Liver (tissue), 9 donors: ENCODE results near the gene JAKMIP2. TPM values are rescaled to one million over a fixed set of nuclear protein-coding genes. Genes with fewer than 3 reads are reported as not detected.
A peak's percentile ranks its signal among the peaks of the same experiment; 100 is the strongest.
"Not testable (repeated sequence)": the region's sequence is repeated elsewhere in the genome, so short reads cannot be mapped to it uniquely, and the experiment has no call there.

Source experiments
- DNase-seq: peaks from one replicate; pipeline ENCODE4 v3.0.0-alpha.2; 2017; ENCODE audit warnings: low spot score
- H3K27ac ChIP-seq, 2 donors: one replicate each; pipeline ENCODE4 v1.7.0; 2013; ENCODE audit warnings: inconsistent platforms in 2 of 2, low read length in 2 of 2, control low read depth in 1 of 2, low read depth in 1 of 2, mild to moderate bottlenecking in 1 of 2
- H3K27me3 ChIP-seq, 4 donors: one replicate each; pipeline versions ENCODE4 v1.6.1 to v1.7.0; 2013; ENCODE audit warnings: low read length in 3 of 4, inconsistent platforms in 1 of 4, mild to moderate bottlenecking in 1 of 4, moderate library complexity in 1 of 4; ENCODE audit not compliant: control insufficient read depth in 4 of 4, insufficient read depth in 4 of 4
- H3K36me3 ChIP-seq, 4 donors: one replicate each; pipeline versions ENCODE4 v1.6.1 to v1.7.0; 2013; ENCODE audit warnings: low read length in 3 of 4, mild to moderate bottlenecking in 3 of 4, low read depth in 1 of 4, moderate library complexity in 1 of 4; ENCODE audit not compliant: control insufficient read depth in 4 of 4, insufficient read depth in 3 of 4
- H3K4me1 ChIP-seq, 4 donors: one replicate each; pipeline versions ENCODE4 v1.6.1 to v1.7.0; 2013; ENCODE audit warnings: low read length in 3 of 4, mild to moderate bottlenecking in 3 of 4, moderate library complexity in 1 of 4; ENCODE audit not compliant: control insufficient read depth in 4 of 4, insufficient read depth in 4 of 4
- H3K4me3 ChIP-seq, 3 donors: one replicate each; pipeline versions ENCODE4 v1.6.1 to v1.7.0; 2013; ENCODE audit warnings: low read length in 3 of 3, control low read depth in 1 of 3, low read depth in 1 of 3, mild to moderate bottlenecking in 1 of 3
- H3K9ac ChIP-seq, 2 donors: one replicate each; pipeline ENCODE4 v1.7.0; 2013; ENCODE audit warnings: low read length in 2 of 2, mild to moderate bottlenecking in 2 of 2, moderate library complexity in 2 of 2, control low read depth in 1 of 2, low read depth in 1 of 2
- H3K9me3 ChIP-seq, 4 donors: one replicate each; pipeline versions ENCODE4 v1.6.1 to v1.7.0; 2013; ENCODE audit warnings: low read length in 3 of 4; ENCODE audit not compliant: control insufficient read depth in 4 of 4
- ATF3 ChIP-seq: IDR thresholded peaks from 2 replicates; pipeline ENCODE4 v1.6.1; 2016; ENCODE audit warnings: antibody characterized with exemption
- CTCF ChIP-seq: fragments of 150-350 bp; IDR thresholded peaks from 2 replicates; pipeline ENCODE4 v1.5.1; 2017; ENCODE audit warnings: improper control_type of control experiment, low read depth, low read length; ENCODE audit not compliant: missing input control
- EGR1 ChIP-seq, 2 donors: IDR thresholded peaks; 2 replicates each; pipeline ENCODE4 v1.6.1; 2016 to 2018; ENCODE audit warnings: antibody characterized with exemption in 2 of 2, low read depth in 2 of 2
- FOXA1 ChIP-seq: IDR thresholded peaks from 2 replicates; pipeline ENCODE4 v1.6.1; 2016; ENCODE audit warnings: antibody characterized with exemption
- FOXA2 ChIP-seq: IDR thresholded peaks from 2 replicates; pipeline ENCODE4 v1.6.1; 2016; ENCODE audit warnings: antibody characterized with exemption
- GABPA ChIP-seq, 2 donors: IDR thresholded peaks in 1 of 2; conservative IDR thresholded peaks in 1 of 2; 2 replicates each; pipeline ENCODE4 v1.6.1; 2016; ENCODE audit warnings: antibody characterized with exemption in 2 of 2, mild to moderate bottlenecking in 1 of 2, moderate library complexity in 1 of 2
- HNF4A ChIP-seq, 2 donors: conservative IDR thresholded peaks; 2 replicates each; pipeline ENCODE4 v1.6.1; 2016; ENCODE audit warnings: antibody characterized with exemption in 2 of 2, mild to moderate bottlenecking in 2 of 2
- HNF4G ChIP-seq: IDR thresholded peaks from 2 replicates; pipeline ENCODE4 v1.6.1; 2016; ENCODE audit warnings: antibody characterized with exemption
- JUND ChIP-seq, 2 donors: IDR thresholded peaks; 2 replicates each; pipeline ENCODE4 v1.6.1; 2016; ENCODE audit warnings: antibody characterized with exemption in 2 of 2
- MAX ChIP-seq: IDR thresholded peaks from 2 replicates; pipeline ENCODE4 v1.6.1; 2016; ENCODE audit warnings: antibody characterized with exemption
- NR2F2 ChIP-seq: IDR thresholded peaks from 2 replicates; pipeline ENCODE4 v1.6.1; 2016; ENCODE audit warnings: antibody characterized with exemption
- RAD21 ChIP-seq, 2 donors: IDR thresholded peaks; 2 replicates each; pipeline ENCODE4 v1.6.1; 2016; ENCODE audit warnings: antibody characterized with exemption in 2 of 2, mild to moderate bottlenecking in 2 of 2
- REST ChIP-seq: IDR thresholded peaks from 2 replicates; pipeline ENCODE4 v1.6.1; 2016; ENCODE audit warnings: antibody characterized with exemption, mild to moderate bottlenecking
- RXRA ChIP-seq, 2 donors: IDR thresholded peaks; 2 replicates each; pipeline ENCODE4 v1.6.1; 2017 to 2018; ENCODE audit warnings: antibody characterized with exemption in 2 of 2, mild to moderate bottlenecking in 1 of 2
- SP1 ChIP-seq: IDR thresholded peaks from 2 replicates; pipeline ENCODE4 v1.6.1; 2018; ENCODE audit warnings: antibody characterized with exemption, mild to moderate bottlenecking
- TAF1 ChIP-seq: conservative IDR thresholded peaks from 2 replicates; pipeline ENCODE4 v1.6.1; 2016; ENCODE audit warnings: antibody characterized with exemption, mild to moderate bottlenecking
- YY1 ChIP-seq: IDR thresholded peaks from 2 replicates; pipeline ENCODE4 v1.6.1; 2016; ENCODE audit warnings: antibody characterized with exemption, mild to moderate bottlenecking
- ZBTB33 ChIP-seq: IDR thresholded peaks from 2 replicates; pipeline ENCODE4 v1.6.1; 2016; ENCODE audit warnings: antibody characterized with exemption
- WGBS: extraction: QIAGEN DNeasy Blood & Tissue Kit; methylation state at CpG from one replicate; pipeline ENCODE4 v1.1.7; 2013; 5-methylcytosine and 5-hydroxymethylcytosine counted together
- polyA plus RNA-seq, 2 donors: library from polyadenylated mRNA; stranded (reverse) in 1 of 2; unstranded in 1 of 2; fragments of 200-250 nt in 1 of 2; fragments of >200 nt in 1 of 2; fragmentation: Nextera tagmentation in 1 of 2; extraction: Ambion mirVana in 1 of 2; gene quantifications; one replicate each; pipeline versions ENCODE4 v1.2.1 to v1.2.3, GENCODE V29; 2013 to 2015
- total RNA-seq, 2 donors: library from RNA; depleted of rRNA; stranded (reverse); fragments of >200 nt; gene quantifications; one replicate each; pipeline ENCODE4 v1.2.3, GENCODE V29; 2014
- donor health status: healthy.
- donor health status: healthy.
- donor health status: healthy.
- donor health status: healthy.
- donor health status: healthy.

Gene JAKMIP2
- total and polyA plus RNA-seq, 4 donors = 0.06 to 0.38 (median 0.24) TPM

GRCh38 chr5:147830035-147830434, 47.5 kb upstream of the JAKMIP2 start:
- Histone ChIP-seq H3K27me3 (no peaks in the 10 kb centered on the region), H3K9me3 (no peaks in the 10 kb centered on the region), H3K4me3 (peak overlapping the region in 2 of 3 donors; percentile 13 to 36), H3K9ac (peak overlapping the region in 1 of 2 donors; percentile 16), H3K27ac (no peak overlapping the region), H3K36me3 (no peaks in the 10 kb centered on the region), H3K4me1 (peaks cover 5 to 25% (median 9%) of the 10 kb centered on the region in 4 donors)
- DNase-seq = no peak
- peak in 1 of 2 donors; percentile 61 for TF ChIP-seq RXRA (IDR thresholded peaks at IDR 0.05)
- no peak for TF ChIP-seq FOXA2
- TF ChIP-seq CTCF = no peak
- no peak for TF ChIP-seq HNF4G
- TF ChIP-seq ATF3 = peak; percentile 39
- no peak for TF ChIP-seq FOXA1
- TF ChIP-seq REST = no peak
- peak in 1 of 2 donors; percentile 6 for TF ChIP-seq RAD21 (IDR thresholded peaks at IDR 0.05)
- peak; percentile 84 to 88 for TF ChIP-seq HNF4A (conservative IDR thresholded peaks at IDR 0.05)
- TF ChIP-seq JUND (IDR thresholded peaks at IDR 0.05) = no peak
- no peak for TF ChIP-seq EGR1 (IDR thresholded peaks at IDR 0.05; ENCODE audit: low read depth in 2 of 2)
- TF ChIP-seq TAF1 = no peak
- no peak for TF ChIP-seq NR2F2
- TF ChIP-seq ZBTB33 = peak; percentile 28
- TF ChIP-seq MAX = peak; percentile 46
- no peak for TF ChIP-seq SP1
- TF ChIP-seq YY1 = no peak
- TF ChIP-seq GABPA (IDR thresholded peaks at IDR 0.05 in 1 of 2, conservative IDR thresholded peaks at IDR 0.05 in 1 of 2) = no peak

- WGBS = 93% methylated on average over 5 of the region's 5 CpGs
- H3K36me3 ChIP-seq = not testable (repeated sequence)
Observed at GRCh38 chr5:147827017-147827416, 44.5 kb upstream of the JAKMIP2 start.

More at GRCh38 chr5:147827017-147827416, 44.5 kb upstream of the JAKMIP2 start:
- H3K4me3 ChIP-seq, H3K27ac ChIP-seq, DNase-seq, H3K9ac ChIP-seq, H3K27me3 ChIP-seq, H3K9me3 ChIP-seq: not testable (repeated sequence)
- H3K4me1 ChIP-seq = peaks cover 4 to 25% (median 7%) of the 10 kb centered on the region in 4 donors
